ENCODE measurements around the gene NLGN1. TPM values are rescaled to one million over a fixed set of nuclear protein-coding genes. Genes with fewer than 3 reads are reported as not detected.

The NLGN1 gene
- total RNA-seq, 1 donor from 2014 or later, result 3.9 TPM

DNA sequence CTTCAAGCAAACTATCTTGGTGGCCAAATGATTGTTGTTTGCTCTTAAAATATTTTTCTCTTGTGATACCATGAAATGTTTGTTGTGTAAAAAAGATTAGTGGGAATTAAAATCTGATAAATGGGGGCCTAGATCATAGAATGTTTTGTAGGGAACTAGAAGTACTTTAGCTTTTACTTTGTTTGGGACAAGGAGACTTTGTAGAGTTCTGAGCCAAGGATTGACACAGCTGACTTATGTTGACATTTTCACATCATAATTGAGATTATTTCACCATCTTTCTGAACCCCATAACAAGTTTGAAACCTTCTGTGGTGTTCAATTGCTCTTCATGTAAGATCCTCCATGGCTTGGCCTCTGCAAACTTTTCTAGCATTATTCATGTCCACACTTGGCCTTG, 235.4 kb downstream of the NLGN1 start:
- ATAC-seq (no peak), DNase-seq (no peak)
- intact Hi-C loops (cut with DNase I), result no loop called here
- Histone ChIP-seq H3K4me3 (no peak overlapping the region), H3K9me3 (no peaks in the 10 kb centered on the region), H3K27ac (no peak overlapping the region), H3K36me3 (no peaks in the 10 kb centered on the region), H3K27me3 (ENCODE audit: low read depth) (no peaks in the 10 kb centered on the region), H3K4me1 (no peaks in the 10 kb centered on the region)
- TF ChIP-seq CTCF (IDR thresholded peaks at IDR 0.05), result no peak

- H3K36me3 ChIP-seq, result no peaks in the 10 kb centered on the region
- no peak for DNase-seq
- no peak overlapping the region for H3K27ac ChIP-seq
- ATAC-seq, result no peak
- intact Hi-C loops (cut with DNase I), result no loop called here
- H3K27me3 ChIP-seq (ENCODE audit: low read depth), result no peaks in the 10 kb centered on the region
- no peaks in the 10 kb centered on the region for H3K4me1 ChIP-seq
- no peaks in the 10 kb centered on the region for H3K9me3 ChIP-seq
- H3K4me3 ChIP-seq, result no peak overlapping the region
- no peak for TF ChIP-seq CTCF (IDR thresholded peaks at IDR 0.05)
Observed at GRCh38 chr3:173635826-173636225, 238.3 kb downstream of the NLGN1 start.

DNA sequence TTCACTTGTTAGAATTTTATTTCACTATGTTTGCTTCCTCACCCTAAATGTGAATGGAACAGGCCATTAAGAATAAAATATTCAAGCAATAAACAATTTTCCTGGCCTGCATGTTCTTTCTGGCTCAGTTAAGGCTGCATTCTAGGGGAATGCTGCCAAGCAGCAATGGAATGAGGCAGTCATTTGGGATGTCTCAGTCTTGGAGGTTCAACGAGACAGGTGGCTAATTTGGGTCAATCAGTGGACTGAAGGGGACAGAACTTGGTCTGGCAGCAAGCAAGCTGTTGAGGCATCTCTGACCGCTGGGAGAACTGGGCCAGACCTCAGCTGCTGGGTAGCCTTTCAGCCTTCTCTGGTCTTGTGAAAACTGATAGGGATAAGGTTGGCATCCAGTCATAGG, 241.6 kb downstream of the NLGN1 start:
- Histone ChIP-seq H3K9me3 (no peaks in the 10 kb centered on the region), H3K4me3 (no peak overlapping the region), H3K4me1 (no peaks in the 10 kb centered on the region), H3K27me3 (ENCODE audit: low read depth) (no peaks in the 10 kb centered on the region), H3K36me3 (no peaks in the 10 kb centered on the region), H3K27ac (no peak overlapping the region)
- DNase-seq, result no peak
- intact Hi-C loops (cut with DNase I), result no loop called here
- ATAC-seq, result no peak
- TF ChIP-seq CTCF (IDR thresholded peaks at IDR 0.05), result no peak

DNA sequence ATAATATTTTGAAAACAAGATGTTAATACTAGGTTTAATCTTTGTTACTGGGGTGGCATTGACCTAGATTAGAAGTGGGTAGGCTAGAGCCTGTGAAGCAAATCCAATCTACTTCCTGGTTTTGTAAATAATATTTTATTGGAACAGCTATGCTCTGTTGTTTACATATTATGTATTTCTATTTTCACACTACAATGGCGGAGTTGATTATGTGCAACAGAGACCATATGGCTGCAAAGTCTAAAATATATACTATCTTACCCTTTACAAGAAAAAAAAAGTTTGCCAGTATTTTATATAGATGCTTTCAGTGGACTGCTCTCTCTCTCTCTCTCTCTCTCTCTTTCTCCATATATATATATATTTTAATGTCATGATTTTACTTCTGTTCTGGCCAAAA, 244.2 kb downstream of the NLGN1 start:
- H3K9me3 ChIP-seq, result no peaks in the 10 kb centered on the region
- DNase-seq (no peak), ATAC-seq (no peak)
- intact Hi-C loops (cut with DNase I), result no loop called here
- H3K27ac ChIP-seq, result no peak overlapping the region
- H3K4me1 ChIP-seq, result no peaks in the 10 kb centered on the region
- H3K4me3 ChIP-seq, result no peak overlapping the region
- H3K27me3 ChIP-seq (ENCODE audit: low read depth), result no peaks in the 10 kb centered on the region
- TF ChIP-seq CTCF (IDR thresholded peaks at IDR 0.05), result no peak
- no peaks in the 10 kb centered on the region for H3K36me3 ChIP-seq

GRCh38 chr3:173644086-173645082, 246.8 kb downstream of the NLGN1 start:
- intact Hi-C loops (cut with DNase I), result no loop called here

More at GRCh38 chr3:173644086-173645082, 246.8 kb downstream of the NLGN1 start:
- Histone ChIP-seq H3K27ac (no peak overlapping the region), H3K4me1 (no peaks in the 10 kb centered on the region), H3K36me3 (no peaks in the 10 kb centered on the region), H3K9me3 (no peaks in the 10 kb centered on the region), H3K4me3 (no peak overlapping the region), H3K27me3 (ENCODE audit: low read depth) (no peaks in the 10 kb centered on the region)
- DNase-seq (no peak), ATAC-seq (peak in 1 of 2 donors; percentile 35)
- TF ChIP-seq CTCF (IDR thresholded peaks at IDR 0.05), result no peak

All from lower lobe of right lung (tissue), 2 donors.